HG03095 (cell line): ENCODE measurements around the gene TRERF1.
A peak's percentile ranks its signal among the peaks of the same experiment; 100 is the strongest.

Experiments used
- ATAC-seq: cut with Tn5 transposase; IDR thresholded peaks from one replicate; pipeline ENCODE4 v1.9.1; 2021; ENCODE audit warnings: moderate library complexity; ENCODE audit not compliant: unreplicated experiment

Gene TRERF1

DNA sequence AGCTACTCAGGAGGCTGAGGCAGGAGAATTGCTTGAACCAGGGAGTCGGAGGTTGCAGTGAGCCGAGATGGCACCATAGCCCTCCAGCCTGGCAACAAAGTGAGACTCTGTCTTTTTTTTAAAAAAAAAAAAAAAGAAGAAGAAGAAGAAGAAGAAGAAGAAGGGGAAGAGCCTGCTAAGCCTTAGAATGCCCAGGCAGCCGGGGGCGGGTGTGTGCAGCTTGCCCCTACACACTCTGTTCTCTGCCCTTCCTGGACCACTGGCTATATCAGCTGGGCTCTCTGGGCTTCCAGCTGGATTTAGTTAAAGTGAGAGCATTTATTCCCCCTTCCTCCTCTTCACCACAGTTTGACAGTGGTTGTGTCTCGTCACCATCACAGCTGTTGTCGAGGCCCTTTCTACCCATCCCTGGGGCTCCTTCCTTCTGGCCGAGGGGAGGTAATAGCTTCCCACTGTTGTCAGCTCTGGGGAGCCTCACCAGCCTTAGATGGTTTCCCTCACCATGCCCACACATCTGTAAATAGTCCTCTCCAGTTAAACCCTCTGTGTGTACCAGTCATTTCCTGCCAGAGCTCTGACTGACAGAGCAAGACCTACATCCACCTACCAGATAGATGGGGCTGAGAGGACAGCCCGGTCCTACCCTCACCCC, 77.6 kb downstream of the TRERF1 start:
- ATAC-seq, result no peak

DNA sequence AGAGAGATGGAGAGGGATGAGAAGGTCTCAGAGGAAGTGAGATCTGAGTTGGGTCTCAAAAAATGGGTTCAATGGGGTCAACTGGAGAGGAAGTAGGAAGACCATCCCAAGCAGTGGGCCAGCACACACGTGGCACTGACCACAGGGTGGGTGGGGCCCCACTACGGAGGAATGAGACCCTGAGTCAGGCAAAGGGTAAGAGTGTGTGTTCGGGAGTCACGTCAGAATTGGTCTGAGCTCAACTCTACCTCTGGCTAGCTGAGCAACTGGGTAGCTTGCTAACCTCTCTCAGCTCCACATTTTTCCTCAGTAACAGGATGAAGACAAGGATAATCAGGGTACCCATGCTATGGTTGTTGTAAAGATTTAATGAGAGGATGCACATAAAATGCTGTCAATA, 79.0 kb downstream of the TRERF1 start:
- no peak for ATAC-seq

DNA sequence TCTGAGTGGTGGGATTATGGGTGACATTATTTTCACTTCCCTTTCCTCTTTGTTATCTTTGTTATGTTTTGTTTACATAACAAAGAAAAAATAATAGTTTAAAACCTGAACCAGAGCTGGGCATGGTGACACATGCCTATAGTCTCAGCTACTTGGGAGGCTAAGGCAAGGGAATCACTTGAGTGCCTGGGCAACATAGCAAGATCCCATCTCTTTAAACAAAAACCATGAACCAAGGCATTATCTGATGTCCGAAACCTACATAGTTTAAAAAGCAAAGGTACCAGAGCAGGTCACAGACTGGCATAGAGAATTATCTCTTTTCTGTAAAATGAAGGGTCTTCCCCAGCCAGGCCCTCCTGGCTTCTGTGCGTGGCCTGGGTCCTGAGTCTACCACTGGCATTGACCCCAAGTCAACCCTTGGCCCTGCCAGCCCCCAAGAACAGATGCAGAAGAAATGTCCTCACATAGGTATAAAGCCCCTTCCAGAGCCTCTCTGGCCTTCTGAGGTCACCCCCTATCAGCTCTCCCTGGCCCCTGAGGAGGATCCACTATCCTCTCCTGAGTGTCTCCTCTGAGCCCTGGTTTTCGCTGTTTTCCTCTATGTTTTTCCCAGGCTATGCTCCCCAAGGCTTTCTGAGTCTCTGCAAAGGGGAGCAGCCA, 81.3 kb downstream of the TRERF1 start:
- no peak for ATAC-seq

- no peak for ATAC-seq
Measured at GRCh38 chr6:42369568-42369967, 82.2 kb downstream of the TRERF1 start.

GRCh38 chr6:42368181-42368580, 83.5 kb downstream of the TRERF1 start:
- ATAC-seq, result peak; percentile 16

DNA sequence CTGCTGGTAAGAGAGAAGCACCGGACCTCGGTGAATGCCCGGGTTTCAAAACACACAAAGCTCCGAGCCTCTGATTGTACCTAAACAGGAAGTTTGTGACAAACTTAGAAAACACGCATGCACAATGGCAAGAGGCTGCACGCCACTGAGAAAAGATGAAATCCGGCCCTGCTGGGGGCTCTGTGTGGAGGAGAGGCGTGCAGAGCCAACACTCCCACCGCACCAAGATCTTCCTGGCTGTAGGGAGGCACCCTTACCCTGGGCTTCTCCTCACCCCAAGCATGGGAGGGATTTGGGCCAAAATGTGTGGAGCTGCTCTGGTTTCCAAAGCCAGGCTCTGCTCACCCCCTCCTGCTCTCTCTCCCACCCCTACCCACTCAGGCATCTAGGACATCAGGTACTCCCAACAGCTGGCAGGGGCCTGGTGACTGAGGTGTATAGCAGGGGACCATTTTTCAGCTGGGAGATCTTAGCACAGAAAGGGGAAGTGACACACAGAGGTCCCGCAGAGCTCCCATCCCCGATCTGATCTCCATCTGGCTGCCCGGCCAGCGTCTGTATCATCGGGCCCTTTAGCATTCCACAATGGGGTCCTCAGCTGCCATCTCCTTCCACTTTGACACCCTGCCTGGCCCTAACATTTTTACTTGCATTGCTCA, 84.2 kb downstream of the TRERF1 start:
- ATAC-seq, result peak; percentile 54

DNA sequence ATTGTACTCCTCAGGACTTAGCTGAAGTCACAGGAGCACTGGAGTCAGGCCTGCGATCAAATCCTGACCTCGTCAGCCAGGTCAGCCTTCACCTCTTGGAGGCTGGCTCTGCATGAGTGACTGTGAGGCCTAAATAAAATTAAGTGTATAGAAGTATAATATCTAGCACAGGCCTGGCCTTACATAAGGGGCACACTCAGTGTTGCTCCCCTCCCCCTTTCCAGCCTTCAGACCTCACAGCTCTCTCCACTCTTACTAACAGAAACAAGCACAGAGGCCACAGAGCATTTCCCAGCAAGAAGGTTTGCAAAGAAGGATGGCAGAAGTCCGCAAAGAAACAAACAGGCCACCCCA, 84.8 kb downstream of the TRERF1 start:
- no peak for ATAC-seq

DNA sequence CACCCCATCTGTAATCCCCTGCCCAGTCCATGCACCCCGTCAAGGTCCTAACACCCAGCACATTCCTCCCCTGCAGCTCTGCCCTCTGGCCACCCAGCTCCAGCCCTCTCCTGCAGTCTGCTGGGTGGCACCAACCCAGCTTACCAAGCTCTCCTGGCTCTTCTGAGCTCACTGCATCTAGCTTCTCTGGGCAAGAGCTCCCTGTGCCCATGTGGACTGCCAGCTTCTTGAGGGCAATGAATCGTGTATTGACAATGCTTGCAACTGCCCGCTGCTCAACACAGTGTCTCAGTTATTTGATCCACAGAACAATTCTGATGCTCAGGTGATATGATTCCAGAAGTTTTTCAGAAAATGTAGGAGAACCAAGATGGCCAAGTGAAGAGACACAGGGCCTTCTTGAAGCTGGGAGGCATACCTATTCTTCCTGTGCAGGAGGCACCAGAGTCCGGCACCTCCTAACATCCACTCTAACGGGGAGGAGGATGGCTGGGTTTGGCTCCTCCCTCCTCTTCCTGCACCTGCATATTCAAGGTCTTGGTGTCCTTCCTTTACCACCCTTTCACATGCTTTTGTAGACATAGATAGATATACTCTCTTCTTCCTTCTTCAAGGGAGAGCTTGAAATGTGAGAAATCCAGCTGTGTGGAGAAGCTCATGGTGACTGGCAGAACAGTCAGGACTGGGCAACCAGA, 85.6 kb downstream of the TRERF1 start:
- ATAC-seq, result no peak

DNA sequence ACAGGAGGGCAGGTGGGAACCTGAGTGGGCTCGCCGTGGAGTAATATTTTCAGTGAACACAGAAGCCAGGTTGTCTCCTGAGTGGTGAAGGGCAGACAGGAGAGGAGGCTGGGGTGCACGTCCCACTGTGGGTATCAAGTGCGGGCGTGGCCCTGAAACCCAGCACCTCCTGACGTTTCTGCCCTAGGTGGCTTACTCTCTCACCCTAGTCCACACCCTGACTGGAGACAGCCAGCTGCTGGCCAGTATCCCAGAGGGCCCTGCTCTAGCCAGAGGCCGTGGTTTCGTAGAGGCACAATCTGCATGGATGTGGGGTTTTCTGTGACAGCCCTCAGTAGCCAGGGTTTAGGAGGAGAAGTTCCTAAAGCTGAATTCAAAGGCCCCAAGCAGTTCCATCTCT, 86.7 kb downstream of the TRERF1 start:
- ATAC-seq, result no peak

DNA sequence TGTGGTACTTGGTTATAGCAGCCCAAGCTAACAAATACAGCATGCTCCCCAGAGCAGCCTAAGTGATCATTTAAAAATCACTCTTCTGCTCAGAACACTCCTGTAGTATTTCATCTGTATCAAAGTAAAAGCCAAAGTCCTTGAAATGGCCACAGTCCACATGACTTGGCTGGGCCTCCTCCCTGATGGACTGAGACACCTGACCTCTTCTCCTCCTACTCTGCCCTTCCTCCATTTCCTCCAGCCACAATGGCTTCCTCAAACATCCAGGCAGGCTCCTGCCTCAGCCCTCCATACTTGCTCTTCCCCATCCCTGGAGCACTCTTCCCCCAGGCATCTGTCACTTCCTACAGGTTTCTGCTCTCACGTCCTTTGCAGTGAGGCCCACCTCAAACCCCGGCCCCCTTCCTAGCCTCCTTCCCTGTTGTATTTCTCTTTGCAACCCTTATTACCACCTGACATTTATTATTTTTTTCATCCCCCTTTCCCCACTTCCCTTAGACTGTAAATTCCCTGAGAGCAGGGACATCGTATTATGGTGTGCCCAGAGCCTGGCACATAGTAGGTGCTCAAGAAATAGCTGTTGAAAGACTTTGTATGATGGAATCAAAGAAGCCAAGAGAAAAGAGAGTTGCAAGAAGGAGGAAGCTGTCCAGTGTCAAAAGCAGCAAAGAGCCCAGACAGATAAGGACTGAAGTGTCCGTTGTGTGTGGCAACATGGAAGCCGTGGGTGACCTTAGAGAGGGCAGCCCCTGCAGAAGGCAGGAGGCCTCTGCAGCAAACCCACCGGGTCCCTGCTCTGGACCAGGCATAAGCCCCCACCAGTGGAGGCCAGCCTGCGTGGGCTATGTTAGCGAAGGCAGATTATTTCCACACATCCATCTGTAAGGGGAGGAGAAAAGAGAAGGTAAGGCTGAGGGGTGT, 87.5 kb downstream of the TRERF1 start:
- no peak for ATAC-seq

- ATAC-seq, result no peak
Measured at GRCh38 chr6:42361036-42361435, 90.7 kb downstream of the TRERF1 start.

DNA sequence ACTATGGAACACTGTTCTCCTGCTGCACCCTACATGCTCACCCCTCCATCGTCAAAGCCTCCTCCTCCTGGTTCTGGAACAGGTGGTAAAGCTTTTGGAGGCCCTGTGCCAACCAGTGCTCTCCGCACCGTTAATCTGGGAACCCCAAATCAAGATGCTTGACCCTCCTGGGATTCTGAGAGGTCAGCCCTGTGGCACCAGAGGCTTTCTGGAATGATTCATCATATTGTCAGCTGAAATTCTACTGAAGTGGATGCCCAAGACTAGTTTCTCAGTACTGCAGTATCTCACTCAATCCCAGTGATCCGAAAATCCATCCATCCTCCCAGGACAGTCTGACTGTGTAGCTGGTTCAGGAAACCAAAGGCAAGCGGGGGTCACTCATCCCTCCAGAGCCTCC, 92.7 kb downstream of the TRERF1 start:
- no peak for ATAC-seq

DNA sequence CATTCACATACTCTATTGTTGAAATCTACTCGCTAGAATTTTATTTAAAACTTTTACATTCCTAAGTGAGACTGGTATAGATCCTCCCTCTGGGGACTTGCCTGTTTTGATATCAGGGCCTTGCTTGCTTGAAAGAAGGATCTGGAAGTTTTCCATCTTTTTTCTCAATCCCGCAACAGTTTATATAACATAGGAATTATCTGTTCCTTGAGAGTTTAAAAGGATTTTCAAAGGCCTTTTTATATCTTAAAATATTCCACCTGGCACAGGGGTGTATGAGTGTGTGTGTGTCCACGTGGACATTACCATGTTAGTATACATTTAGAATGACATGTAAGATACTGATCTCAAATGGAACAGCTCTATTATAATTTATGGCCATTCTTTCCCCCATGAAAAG, 96.3 kb downstream of the TRERF1 start:
- ATAC-seq, result no peak

GRCh38 chr6:42354702-42355101, 97.0 kb downstream of the TRERF1 start:
- ATAC-seq, result no peak

DNA sequence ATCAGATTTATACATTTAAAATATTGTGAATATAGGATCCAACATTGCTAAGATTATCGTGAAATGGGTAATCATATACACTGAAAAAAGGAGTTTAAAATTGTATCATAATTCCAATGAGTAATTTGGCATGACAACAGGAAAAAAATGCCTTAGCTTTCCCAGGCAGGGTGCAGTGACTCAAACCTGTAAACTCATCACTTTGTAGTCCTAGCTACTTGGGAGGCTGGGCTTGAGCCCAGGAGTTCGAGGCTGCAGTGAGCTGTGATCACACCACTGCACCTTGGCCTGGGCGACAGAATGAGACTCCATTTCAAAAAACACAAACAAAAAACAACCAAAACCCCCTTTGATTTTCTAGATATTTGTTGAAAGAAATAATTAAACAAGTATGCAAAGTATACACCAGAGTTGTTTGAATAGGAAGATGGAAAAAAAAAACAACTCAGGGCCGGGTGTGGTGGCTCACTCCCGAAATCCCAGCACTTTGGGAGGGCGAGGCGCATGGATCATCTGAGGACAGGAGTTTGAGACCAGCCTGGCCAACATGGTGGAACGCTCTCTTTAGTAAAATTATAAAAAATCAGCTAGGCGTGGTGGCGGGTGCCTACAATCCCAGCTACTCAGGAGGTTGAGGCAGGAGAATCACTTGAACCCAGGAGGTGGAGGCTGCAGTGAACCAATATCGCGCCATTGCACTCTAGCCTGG, 98.7 kb downstream of the TRERF1 start:
- no peak for ATAC-seq

GRCh38 chr6:42350911-42351310, 100.8 kb downstream of the TRERF1 start:
- no peak for ATAC-seq

GRCh38 chr6:42349753-42350511, 101.8 kb downstream of the TRERF1 start:
- ATAC-seq, result no peak

- no peak for ATAC-seq
Measured at GRCh38 chr6:42347456-42347855, 104.3 kb downstream of the TRERF1 start.

DNA sequence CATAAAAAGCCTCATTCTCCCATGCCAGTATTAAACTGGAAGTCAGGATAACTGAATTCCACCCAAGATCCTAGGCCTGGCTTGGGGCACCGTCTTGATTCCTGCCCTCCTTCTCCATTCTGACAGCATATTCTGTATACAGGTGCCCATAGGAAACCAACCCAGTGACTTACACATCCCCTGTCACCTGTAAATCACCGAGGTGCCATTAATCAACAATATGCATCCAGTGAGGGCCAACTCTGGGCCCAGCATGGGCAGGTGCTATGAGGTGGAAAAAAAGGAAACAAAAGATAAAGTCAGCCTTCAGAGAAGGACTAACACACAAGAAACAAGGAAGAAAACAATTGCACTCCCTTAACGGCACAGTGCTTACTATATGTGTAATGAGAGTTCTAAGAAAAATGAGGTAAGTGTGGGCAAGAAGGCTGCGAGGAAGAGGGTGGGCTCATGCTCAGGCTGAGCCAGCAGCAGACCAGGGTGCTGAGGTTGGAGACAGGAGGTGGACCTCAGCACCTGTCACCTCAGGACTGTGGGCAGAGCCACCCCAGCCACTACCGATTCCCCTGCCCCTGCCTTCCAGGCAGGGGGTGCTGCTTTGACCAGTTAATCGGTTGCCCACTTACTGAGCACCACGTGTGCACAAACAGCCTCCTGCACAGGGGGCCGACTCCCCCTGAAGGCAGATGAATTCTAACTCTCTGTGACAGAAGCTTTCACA, 105.9 kb downstream of the TRERF1 start:
- no peak for ATAC-seq
